Endothelial cell of umbilical vein (primary cell): ENCODE results near the gene DCAF11.

ENCODE experiments used
- EZH2 ChIP-seq: IDR thresholded peaks from 2 replicates; pipeline ENCODE4 v1.6.1; 2012; ENCODE audit warnings: borderline replicate concordance, low read depth, mild to moderate bottlenecking, moderate library complexity, low read length, inconsistent platforms; ENCODE audit not compliant: severe bottlenecking
- FOS ChIP-seq: IDR thresholded peaks from 2 replicates; pipeline ENCODE4 v1.6.1; 2011; ENCODE audit warnings: mild to moderate bottlenecking, low read length, moderate library complexity, borderline replicate concordance; ENCODE audit not compliant: insufficient read depth
- GATA2 ChIP-seq: IDR thresholded peaks from 2 replicates; pipeline ENCODE4 v1.7.0; 2011; ENCODE audit warnings: low read depth, mild to moderate bottlenecking, moderate library complexity, mixed read lengths, low read length; ENCODE audit not compliant: insufficient read length, insufficient read depth
- JUN ChIP-seq: IDR thresholded peaks from 2 replicates; pipeline ENCODE4 v1.6.1; 2011; ENCODE audit warnings: borderline replicate concordance, low read depth; ENCODE audit not compliant: insufficient read length, insufficient read depth
- MYC ChIP-seq: IDR thresholded peaks from one replicate; pipeline ENCODE4 v1.6.1; 2011; ENCODE audit warnings: mild to moderate bottlenecking, low read depth, low read length
- POLR2A ChIP-seq: IDR thresholded peaks from 2 replicates; pipeline ENCODE4 v1.6.1; 2012; ENCODE audit warnings: low read depth, mild to moderate bottlenecking, control low read depth, low read length
- POLR2AphosphoS5 ChIP-seq: IDR thresholded peaks from 2 replicates; pipeline ENCODE4 v1.6.1; 2012; ENCODE audit warnings: low read depth, mild to moderate bottlenecking, control low read depth, low read length, moderate library complexity; ENCODE audit not compliant: insufficient read depth
- TF ChIP-seq, protein P1 (sequence below), 2 donors: IDR thresholded peaks; 1 replicate in 1 of 2; 2 replicates in 1 of 2; pipeline ENCODE4 v1.5.1; 2011; ENCODE audit warnings: low read length in 2 of 2, mild to moderate bottlenecking in 2 of 2, moderate library complexity in 2 of 2, control low read depth in 1 of 2, inconsistent platforms in 1 of 2, low read depth in 1 of 2; ENCODE audit not compliant: insufficient read depth in 1 of 2; ENCODE audit errors: extremely low read depth in 1 of 2
- TF ChIP-seq, protein P2 (sequence below): IDR thresholded peaks from 2 replicates; pipeline ENCODE4 v1.6.1; 2011; ENCODE audit not compliant: insufficient read depth, insufficient read length

DNA sequence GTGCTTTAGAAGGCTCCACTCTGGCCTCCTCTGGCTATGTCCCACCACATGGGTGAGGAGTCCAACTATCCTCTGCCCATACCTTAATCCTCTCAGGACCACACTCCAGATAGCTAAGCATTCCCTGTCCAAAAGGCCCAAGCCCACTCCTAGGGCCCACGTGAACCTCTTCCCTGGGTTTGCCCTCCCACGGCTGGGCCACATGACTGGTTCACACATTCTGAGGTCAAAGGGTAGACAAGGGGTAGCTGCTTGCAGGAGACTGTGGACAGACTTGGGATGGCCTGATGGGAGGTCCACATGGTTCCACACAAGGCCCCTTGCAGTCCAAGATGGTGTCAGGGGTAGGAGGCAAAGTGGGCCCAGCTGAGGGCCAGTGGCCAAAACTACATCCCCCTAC, 26.5 kb upstream of the DCAF11 start:
- TF ChIP-seq, protein P1, sequence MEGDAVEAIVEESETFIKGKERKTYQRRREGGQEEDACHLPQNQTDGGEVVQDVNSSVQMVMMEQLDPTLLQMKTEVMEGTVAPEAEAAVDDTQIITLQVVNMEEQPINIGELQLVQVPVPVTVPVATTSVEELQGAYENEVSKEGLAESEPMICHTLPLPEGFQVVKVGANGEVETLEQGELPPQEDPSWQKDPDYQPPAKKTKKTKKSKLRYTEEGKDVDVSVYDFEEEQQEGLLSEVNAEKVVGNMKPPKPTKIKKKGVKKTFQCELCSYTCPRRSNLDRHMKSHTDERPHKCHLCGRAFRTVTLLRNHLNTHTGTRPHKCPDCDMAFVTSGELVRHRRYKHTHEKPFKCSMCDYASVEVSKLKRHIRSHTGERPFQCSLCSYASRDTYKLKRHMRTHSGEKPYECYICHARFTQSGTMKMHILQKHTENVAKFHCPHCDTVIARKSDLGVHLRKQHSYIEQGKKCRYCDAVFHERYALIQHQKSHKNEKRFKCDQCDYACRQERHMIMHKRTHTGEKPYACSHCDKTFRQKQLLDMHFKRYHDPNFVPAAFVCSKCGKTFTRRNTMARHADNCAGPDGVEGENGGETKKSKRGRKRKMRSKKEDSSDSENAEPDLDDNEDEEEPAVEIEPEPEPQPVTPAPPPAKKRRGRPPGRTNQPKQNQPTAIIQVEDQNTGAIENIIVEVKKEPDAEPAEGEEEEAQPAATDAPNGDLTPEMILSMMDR (IDR thresholded peaks at IDR 0.05; ENCODE audit: extremely low read depth in 1 of 2, insufficient read depth in 1 of 2, low read depth in 1 of 2, low read length in 2 of 2), result no peak
- TF ChIP-seq POLR2A (no peak), MYC (no peak), GATA2 (no peak), FOS (no peak), POLR2AphosphoS5 (no peak), EZH2 (no peak), JUN (no peak)
- TF ChIP-seq, protein P2, sequence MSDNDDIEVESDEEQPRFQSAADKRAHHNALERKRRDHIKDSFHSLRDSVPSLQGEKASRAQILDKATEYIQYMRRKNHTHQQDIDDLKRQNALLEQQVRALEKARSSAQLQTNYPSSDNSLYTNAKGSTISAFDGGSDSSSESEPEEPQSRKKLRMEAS, result no peak
